KMS-11 (cell line): ENCODE measurements around the gene NAGS.

Experiments used
- H2AFZ ChIP-seq: fragments of 200-600 bp; sonication (generic); 2 replicates; pipeline ENCODE4 v1.6.1; 2016; ENCODE audit warnings: antibody characterized with exemption, mixed run types, low read depth
- H3K27ac ChIP-seq: fragments of 200-600 bp; sonication (generic); 2 replicates; pipeline ENCODE4 v1.6.1; 2016; ENCODE audit warnings: mild to moderate bottlenecking, mixed run types
- H3K27me3 ChIP-seq: fragments of 200-600 bp; sonication (generic); 2 replicates; pipeline ENCODE4 v1.6.1; 2017; ENCODE audit warnings: mild to moderate bottlenecking, low read depth, mixed run types, moderate library complexity; ENCODE audit not compliant: insufficient read depth
- H3K36me3 ChIP-seq: fragments of 200-600 bp; sonication (generic); 2 replicates; pipeline ENCODE4 v1.6.1; 2017; ENCODE audit warnings: mild to moderate bottlenecking, mixed run types; ENCODE audit not compliant: insufficient read depth
- H3K4me1 ChIP-seq: fragments of 200-600 bp; sonication (generic); 2 replicates; pipeline ENCODE4 v1.6.1; 2016; ENCODE audit warnings: mild to moderate bottlenecking, low read depth, mixed run types; ENCODE audit not compliant: poor library complexity, severe bottlenecking
- H3K4me2 ChIP-seq: fragments of 200-600 bp; sonication (generic); 2 replicates; pipeline ENCODE4 v1.7.0; 2016; ENCODE audit warnings: mild to moderate bottlenecking, mixed run types
- H3K4me3 ChIP-seq: fragments of 200-600 bp; sonication (generic); IDR thresholded peaks from 2 replicates; pipeline ENCODE4 v1.6.1; 2017; ENCODE audit warnings: low read depth, low read length, mixed read lengths; ENCODE audit not compliant: insufficient read depth
- H3K79me2 ChIP-seq: fragments of 200-600 bp; sonication (generic); 2 replicates; pipeline ENCODE4 v1.6.1; 2016; ENCODE audit warnings: low read depth, mixed run types; ENCODE audit not compliant: insufficient read depth
- H3K9ac ChIP-seq: fragments of 200-600 bp; sonication (generic); 2 replicates; pipeline ENCODE4 v1.6.1; 2016; ENCODE audit warnings: mild to moderate bottlenecking, mixed run types
- H4K20me1 ChIP-seq: fragments of 200-600 bp; sonication (generic); 2 replicates; pipeline ENCODE4 v1.6.1; 2016; ENCODE audit warnings: mild to moderate bottlenecking, mixed run types; ENCODE audit not compliant: insufficient read depth
- CTCF ChIP-seq: fragments of 200-600 bp; sonication (generic); conservative IDR thresholded peaks from 2 replicates; pipeline ENCODE4 v1.6.1; 2017; ENCODE audit warnings: low read depth, mild to moderate bottlenecking, antibody characterized with exemption, low read length, moderate library complexity, mixed read lengths

NAGS gene

GRCh38 chr17:44006272-44006597 lies 1.8 kb downstream of the NAGS start:
- Histone ChIP-seq H4K20me1 (no peaks in the 10 kb centered on the region), H3K9ac (no peak overlapping the region), H3K4me2 (peak overlapping the region; percentile 97), H3K27ac (no peak overlapping the region), H3K79me2 (no peaks in the 10 kb centered on the region), H2AFZ (peak overlapping the region; percentile 98), H3K4me1 (peaks cover 24% of the 10 kb centered on the region), H3K36me3 (no peaks in the 10 kb centered on the region), H3K4me3 (no peak overlapping the region), H3K27me3 (peaks cover 9% of the 10 kb centered on the region)
- TF ChIP-seq CTCF = no peak

GRCh38 chr17:44006598-44007345 lies 2.4 kb downstream of the NAGS start:
- 0 out of 2 replicates have a peak, but pooled peaks have one; percentile 36 for TF ChIP-seq CTCF
- H2AFZ ChIP-seq = peak overlapping the region; percentile 98
- H3K4me3 ChIP-seq = no peak overlapping the region
- no peaks in the 10 kb centered on the region for H3K79me2 ChIP-seq
- no peak overlapping the region for H3K27ac ChIP-seq
- peaks cover 28% of the 10 kb centered on the region for H3K4me1 ChIP-seq
- H3K9ac ChIP-seq = peak overlapping the region; percentile 25; the same call in 1 of the 2 replicates
- peak overlapping the region; percentile 97 for H3K4me2 ChIP-seq
- no peaks in the 10 kb centered on the region for H3K36me3 ChIP-seq
- peaks cover 9% of the 10 kb centered on the region for H3K27me3 ChIP-seq
- H4K20me1 ChIP-seq = no peaks in the 10 kb centered on the region

- peak overlapping the region; percentile 98 for H2AFZ ChIP-seq
- H4K20me1 ChIP-seq = no peaks in the 10 kb centered on the region
- no peak overlapping the region for H3K27ac ChIP-seq
- peak overlapping the region; percentile 25; the same call in 1 of the 2 replicates for H3K9ac ChIP-seq
- H3K4me1 ChIP-seq = peaks cover 28% of the 10 kb centered on the region
- no peak overlapping the region for H3K4me3 ChIP-seq
- peak overlapping the region; percentile 97 for H3K4me2 ChIP-seq
- TF ChIP-seq CTCF = 0 out of 2 replicates have a peak, but pooled peaks have one; percentile 5
- no peaks in the 10 kb centered on the region for H3K36me3 ChIP-seq
- H3K79me2 ChIP-seq = no peaks in the 10 kb centered on the region
- H3K27me3 ChIP-seq = peaks cover 9% of the 10 kb centered on the region
These were observed 3.2 kb downstream of the NAGS start for GRCh38 chr17:44007346-44008204.

- Histone ChIP-seq H2AFZ (no peak overlapping the region), H4K20me1 (no peaks in the 10 kb centered on the region), H3K27ac (no peak overlapping the region), H3K36me3 (no peaks in the 10 kb centered on the region), H3K4me1 (peaks cover 28% of the 10 kb centered on the region), H3K27me3 (peaks cover 9% of the 10 kb centered on the region), H3K79me2 (no peaks in the 10 kb centered on the region; the same call in 1 of the 2 replicates), H3K9ac (no peak overlapping the region), H3K4me2 (peak overlapping the region; percentile 97; the same call in 1 of the 2 replicates), H3K4me3 (no peak overlapping the region)
- no peak for TF ChIP-seq CTCF
These were observed 3.9 kb downstream of the NAGS start for GRCh38 chr17:44008205-44008909.
